ENCODE data around the gene RASSF4. TPM values are rescaled to one million over a fixed set of nuclear protein-coding genes. Genes with fewer than 3 reads are reported as not detected.

Gene RASSF4
- total and polyA plus RNA-seq, 2 donors from 2014 or later = 76.4 to 83.1 TPM

- Histone ChIP-seq H3K36me3 (ENCODE audit: control insufficient read depth in 2 of 3, insufficient read depth in 3 of 3, low read length in 3 of 3) (peaks cover 0 to 51% (median 26%) of the 10 kb centered on the region in 3 donors), H3K27ac (ENCODE audit: low read depth in 2 of 2, low read length in 2 of 2) (no peak overlapping the region), H3K4me1 (ENCODE audit: control insufficient read depth in 2 of 3, insufficient read depth in 2 of 3, low read depth in 1 of 3, low read length in 3 of 3) (peaks cover 0 to 19% (median 13%) of the 10 kb centered on the region in 3 donors), H3K9ac (ENCODE audit: low read length in 3 of 3) (no peak overlapping the region), H3K9me3 (ENCODE audit: control insufficient read depth in 2 of 3, insufficient read depth in 1 of 3, low read length in 3 of 3) (no peaks in the 10 kb centered on the region), H3K4me3 (ENCODE audit: low read length in 3 of 3) (no peak overlapping the region), H3K27me3 (ENCODE audit: control insufficient read depth, insufficient read depth, low read length) (no peaks in the 10 kb centered on the region)
- intact Hi-C loops (cut with DNase I) = no loop called here
- TF ChIP-seq CTCF (IDR thresholded peaks at IDR 0.05; ENCODE audit: borderline replicate concordance, extremely low read depth, insufficient read depth) = no peak
- peak in 2 of 5 donors; percentile 33 to 65 for DNase-seq
- FAIRE-seq = no peak
These were observed 31.4 kb downstream of the RASSF4 start for GRCh38 chr10:44990965-44991364.

- TF ChIP-seq CTCF (IDR thresholded peaks at IDR 0.05; ENCODE audit: borderline replicate concordance, extremely low read depth, insufficient read depth) = no peak
- H3K9me3 ChIP-seq (ENCODE audit: control insufficient read depth in 2 of 3, insufficient read depth in 1 of 3, low read length in 3 of 3) = no peaks in the 10 kb centered on the region
- intact Hi-C loops (cut with DNase I) = no loop called here
- FAIRE-seq = no peak
- H3K27ac ChIP-seq (ENCODE audit: low read depth in 2 of 2, low read length in 2 of 2) = no peak overlapping the region
- H3K4me3 ChIP-seq (ENCODE audit: low read length in 3 of 3) = no peak overlapping the region
- DNase-seq = peak in 2 of 5 donors; percentile 46 to 65
- H3K27me3 ChIP-seq (ENCODE audit: control insufficient read depth, insufficient read depth, low read length) = no peaks in the 10 kb centered on the region
- H3K9ac ChIP-seq (ENCODE audit: low read length in 3 of 3) = no peak overlapping the region
- peaks cover 0 to 48% (median 26%) of the 10 kb centered on the region in 3 donors for H3K36me3 ChIP-seq (ENCODE audit: control insufficient read depth in 2 of 3, insufficient read depth in 3 of 3, low read length in 3 of 3)
- peaks cover 0 to 26% (median 17%) of the 10 kb centered on the region in 3 donors for H3K4me1 ChIP-seq (ENCODE audit: control insufficient read depth in 2 of 3, insufficient read depth in 2 of 3, low read depth in 1 of 3, low read length in 3 of 3)
These were observed 32.0 kb downstream of the RASSF4 start for GRCh38 chr10:44991571-44991970.

- H3K4me3 ChIP-seq (ENCODE audit: low read length in 3 of 3) = no peak overlapping the region
- H3K36me3 ChIP-seq (ENCODE audit: control insufficient read depth in 2 of 3, insufficient read depth in 3 of 3, low read length in 3 of 3) = peaks cover 0 to 41% (median 26%) of the 10 kb centered on the region in 3 donors
- intact Hi-C loops (cut with DNase I) = no loop called here
- FAIRE-seq (no peak), DNase-seq (peak in 2 of 5 donors; percentile 36 to 63)
- no peaks in the 10 kb centered on the region for H3K27me3 ChIP-seq (ENCODE audit: control insufficient read depth, insufficient read depth, low read length)
- no peak overlapping the region for H3K27ac ChIP-seq (ENCODE audit: low read depth in 2 of 2, low read length in 2 of 2)
- peaks cover 0 to 32% (median 24%) of the 10 kb centered on the region in 3 donors for H3K4me1 ChIP-seq (ENCODE audit: control insufficient read depth in 2 of 3, insufficient read depth in 2 of 3, low read depth in 1 of 3, low read length in 3 of 3)
- no peak for TF ChIP-seq CTCF (IDR thresholded peaks at IDR 0.05; ENCODE audit: borderline replicate concordance, extremely low read depth, insufficient read depth)
- no peaks in the 10 kb centered on the region for H3K9me3 ChIP-seq (ENCODE audit: control insufficient read depth in 2 of 3, insufficient read depth in 1 of 3, low read length in 3 of 3)
- H3K9ac ChIP-seq (ENCODE audit: low read length in 3 of 3) = no peak overlapping the region
These were observed 32.6 kb downstream of the RASSF4 start for GRCh38 chr10:44992070-44992731.

Measured in kidney (tissue), 14 donors.